Stimulated activated CD8-positive, alpha-beta memory T cell treated with anti-CD3 and anti-CD28 coated beads, Interleukin-7, amount 100 ng/mL, for 1 hour (primary cell): ENCODE results near the gene FOXN3.

Experiments
- DNase-seq, 2 donors: peaks; one replicate each; pipeline ENCODE4 v3.0.0-alpha.2; 2020; ENCODE audit warnings: low read depth in 2 of 2

The FOXN3 gene

GRCh38 chr14:89331398-89331797, 85.6 kb downstream of the FOXN3 start:
- no peak for DNase-seq

- DNase-seq: no peak
Measured at GRCh38 chr14:89330236-89331002, 86.6 kb downstream of the FOXN3 start.

- DNase-seq: no peak
Measured at GRCh38 chr14:89327771-89328212, 89.2 kb downstream of the FOXN3 start.

- no peak for DNase-seq
Measured at GRCh38 chr14:89325959-89326358, 91.1 kb downstream of the FOXN3 start.

- no peak for DNase-seq
Measured at GRCh38 chr14:89325299-89325883, 91.6 kb downstream of the FOXN3 start.

GRCh38 chr14:89324501-89325298, 92.3 kb downstream of the FOXN3 start:
- no peak for DNase-seq

GRCh38 chr14:89320381-89321000, 96.5 kb downstream of the FOXN3 start:
- DNase-seq: no peak

- no peak for DNase-seq
Measured at GRCh38 chr14:89319687-89320086, 97.3 kb downstream of the FOXN3 start.

- no peak for DNase-seq
Measured at GRCh38 chr14:89317051-89317691, 99.9 kb downstream of the FOXN3 start.

- DNase-seq: no peak
Measured at GRCh38 chr14:89315493-89316470, 101.3 kb downstream of the FOXN3 start.

- no peak for DNase-seq
Measured at GRCh38 chr14:89314274-89314673, 102.8 kb downstream of the FOXN3 start.

GRCh38 chr14:89312932-89313331, 104.1 kb downstream of the FOXN3 start:
- DNase-seq: no peak

- DNase-seq: no peak
Measured at GRCh38 chr14:89310211-89310610, 106.8 kb downstream of the FOXN3 start.

GRCh38 chr14:89309670-89310177, 107.3 kb downstream of the FOXN3 start:
- DNase-seq: no peak

- DNase-seq: no peak
Measured at GRCh38 chr14:89308232-89308959, 108.6 kb downstream of the FOXN3 start.

- DNase-seq: no peak
Measured at GRCh38 chr14:89307409-89307808, 109.6 kb downstream of the FOXN3 start.

GRCh38 chr14:89304972-89305703, 111.9 kb downstream of the FOXN3 start:
- no peak for DNase-seq

- no peak for DNase-seq
Measured at GRCh38 chr14:89304561-89304960, 112.5 kb downstream of the FOXN3 start.
